Measurements from ENCODE around the gene PSMG3. TPM values are rescaled to one million over a fixed set of nuclear protein-coding genes. Genes with fewer than 3 reads are reported as not detected.

The PSMG3 gene
- total RNA-seq, 3 donors from 2014 or later (not counting 1 experiment from before 2014, with no cell fraction given): 19.0 to 21.4 (median 20.5) TPM

GRCh38 chr7:1590476-1590875 is 20.6 kb upstream of the PSMG3 start:
- H3K4me1 ChIP-seq (ENCODE audit: control insufficient read depth, insufficient read depth, low read length): peaks cover 14% of the 10 kb centered on the region
- no peaks in the 10 kb centered on the region for H3K9me3 ChIP-seq (ENCODE audit: control insufficient read depth, insufficient read depth, low read length)
- Mint-ChIP-seq H3K27ac (no peak overlapping the region), H3K4me1 (peaks cover 5 to 9% of the 10 kb centered on the region in 2 donors), H3K27me3 (ENCODE audit: low read depth in 2 of 2) (peaks cover 28 to 31% of the 10 kb centered on the region in 2 donors), H3K4me3 (no peak overlapping the region), H3K36me3 (no peaks in the 10 kb centered on the region), H3K9me3 (no peaks in the 10 kb centered on the region)
- H3K36me3 ChIP-seq (ENCODE audit: control insufficient read depth, insufficient read depth, low read length): no peaks in the 10 kb centered on the region
- no peak for TF ChIP-seq CTCF (IDR thresholded peaks at IDR 0.05)
- H3K4me3 ChIP-seq (ENCODE audit: low read length): no peak overlapping the region
- peaks cover 14% of the 10 kb centered on the region for H3K27me3 ChIP-seq (ENCODE audit: control insufficient read depth, insufficient read depth, low read length)
- H3K27ac ChIP-seq (ENCODE audit: low read length): no peak overlapping the region
- ATAC-seq: no peak
- 81% methylated on average over 6 of the region's 6 CpGs for WGBS (ENCODE audit: insufficient coverage)
- intact Hi-C loops (cut with micrococcal nuclease): no loop called here
- no peak for DNase-seq

GRCh38 chr7:1588978-1589377 is 19.1 kb upstream of the PSMG3 start:
- Mint-ChIP-seq H3K36me3 (no peaks in the 10 kb centered on the region), H3K4me1 (peaks cover 5 to 9% of the 10 kb centered on the region in 2 donors), H3K27ac (no peak overlapping the region), H3K27me3 (ENCODE audit: low read depth in 2 of 2) (peaks cover 22 to 31% of the 10 kb centered on the region in 2 donors), H3K4me3 (no peak overlapping the region), H3K9me3 (no peaks in the 10 kb centered on the region)
- 95% methylated on average over 1 of the region's 1 CpG for WGBS (ENCODE audit: insufficient coverage)
- intact Hi-C loops (cut with micrococcal nuclease): no loop called here
- Histone ChIP-seq H3K36me3 (ENCODE audit: control insufficient read depth, insufficient read depth, low read length) (no peaks in the 10 kb centered on the region), H3K27me3 (ENCODE audit: control insufficient read depth, insufficient read depth, low read length) (peaks cover 14% of the 10 kb centered on the region), H3K4me3 (ENCODE audit: low read length) (no peak overlapping the region), H3K9me3 (ENCODE audit: control insufficient read depth, insufficient read depth, low read length) (no peaks in the 10 kb centered on the region), H3K27ac (ENCODE audit: low read length) (no peak overlapping the region), H3K4me1 (ENCODE audit: control insufficient read depth, insufficient read depth, low read length) (peaks cover 14% of the 10 kb centered on the region)
- DNase-seq (no peak), ATAC-seq (no peak)
- no peak for TF ChIP-seq CTCF (IDR thresholded peaks at IDR 0.05)

GRCh38 chr7:1587738-1588137 is 17.9 kb upstream of the PSMG3 start:
- intact Hi-C loops (cut with micrococcal nuclease): no loop called here
- Mint-ChIP-seq H3K9me3 (no peaks in the 10 kb centered on the region), H3K36me3 (no peaks in the 10 kb centered on the region), H3K27me3 (ENCODE audit: low read depth in 2 of 2) (peaks cover 17 to 24% of the 10 kb centered on the region in 2 donors), H3K4me3 (no peak overlapping the region), H3K4me1 (peaks cover 5 to 9% of the 10 kb centered on the region in 2 donors), H3K27ac (no peak overlapping the region)
- TF ChIP-seq CTCF (IDR thresholded peaks at IDR 0.05): no peak
- DNase-seq: no peak
- 91% methylated on average over 12 of the region's 12 CpGs for WGBS (ENCODE audit: insufficient coverage)
- no peak for ATAC-seq
- Histone ChIP-seq H3K9me3 (ENCODE audit: control insufficient read depth, insufficient read depth, low read length) (no peaks in the 10 kb centered on the region), H3K27ac (ENCODE audit: low read length) (no peak overlapping the region), H3K36me3 (ENCODE audit: control insufficient read depth, insufficient read depth, low read length) (no peaks in the 10 kb centered on the region), H3K27me3 (ENCODE audit: control insufficient read depth, insufficient read depth, low read length) (peaks cover 11% of the 10 kb centered on the region), H3K4me1 (ENCODE audit: control insufficient read depth, insufficient read depth, low read length) (peaks cover 14% of the 10 kb centered on the region), H3K4me3 (ENCODE audit: low read length) (no peak overlapping the region)
